Measurements from ENCODE around the gene TOX2. TPM values are rescaled to one million over a fixed set of nuclear protein-coding genes. Genes with fewer than 3 reads are reported as not detected.
"Not testable (repeated sequence)": the region's sequence is repeated elsewhere in the genome, so short reads cannot be mapped to it uniquely, and the experiment has no call there.

The TOX2 gene
- total RNA-seq, 1 donor = 5.2 TPM

DNA sequence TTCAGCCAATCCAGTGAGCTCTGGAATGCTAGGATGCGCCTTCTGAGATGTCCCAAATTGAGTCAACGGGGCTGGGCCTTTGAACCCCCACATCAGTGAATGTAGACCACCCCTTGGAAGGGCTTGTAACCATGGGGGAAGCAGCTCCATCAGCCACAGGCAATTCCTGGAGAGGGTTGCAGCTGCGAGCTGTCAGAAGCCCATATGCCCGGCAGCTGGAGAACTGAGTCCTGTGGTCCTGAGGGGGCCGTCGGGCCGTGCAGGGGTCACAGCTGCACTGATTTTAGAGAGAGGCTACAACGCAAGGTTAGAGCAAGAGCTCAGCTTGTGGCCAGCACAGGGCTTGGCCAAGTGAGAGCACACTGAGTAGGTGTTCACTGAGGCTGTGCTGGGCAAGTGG lies 121.3 kb downstream of the TOX2 start:
- TF ChIP-seq, protein P1, sequence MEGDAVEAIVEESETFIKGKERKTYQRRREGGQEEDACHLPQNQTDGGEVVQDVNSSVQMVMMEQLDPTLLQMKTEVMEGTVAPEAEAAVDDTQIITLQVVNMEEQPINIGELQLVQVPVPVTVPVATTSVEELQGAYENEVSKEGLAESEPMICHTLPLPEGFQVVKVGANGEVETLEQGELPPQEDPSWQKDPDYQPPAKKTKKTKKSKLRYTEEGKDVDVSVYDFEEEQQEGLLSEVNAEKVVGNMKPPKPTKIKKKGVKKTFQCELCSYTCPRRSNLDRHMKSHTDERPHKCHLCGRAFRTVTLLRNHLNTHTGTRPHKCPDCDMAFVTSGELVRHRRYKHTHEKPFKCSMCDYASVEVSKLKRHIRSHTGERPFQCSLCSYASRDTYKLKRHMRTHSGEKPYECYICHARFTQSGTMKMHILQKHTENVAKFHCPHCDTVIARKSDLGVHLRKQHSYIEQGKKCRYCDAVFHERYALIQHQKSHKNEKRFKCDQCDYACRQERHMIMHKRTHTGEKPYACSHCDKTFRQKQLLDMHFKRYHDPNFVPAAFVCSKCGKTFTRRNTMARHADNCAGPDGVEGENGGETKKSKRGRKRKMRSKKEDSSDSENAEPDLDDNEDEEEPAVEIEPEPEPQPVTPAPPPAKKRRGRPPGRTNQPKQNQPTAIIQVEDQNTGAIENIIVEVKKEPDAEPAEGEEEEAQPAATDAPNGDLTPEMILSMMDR (IDR thresholded peaks at IDR 0.05; ENCODE audit: insufficient read depth, low read length) = no peak
- no peak for DNase-seq (ENCODE audit: low read depth)
- no peak overlapping the region for H3K4me3 ChIP-seq (ENCODE audit: low read depth, low read length)

DNA sequence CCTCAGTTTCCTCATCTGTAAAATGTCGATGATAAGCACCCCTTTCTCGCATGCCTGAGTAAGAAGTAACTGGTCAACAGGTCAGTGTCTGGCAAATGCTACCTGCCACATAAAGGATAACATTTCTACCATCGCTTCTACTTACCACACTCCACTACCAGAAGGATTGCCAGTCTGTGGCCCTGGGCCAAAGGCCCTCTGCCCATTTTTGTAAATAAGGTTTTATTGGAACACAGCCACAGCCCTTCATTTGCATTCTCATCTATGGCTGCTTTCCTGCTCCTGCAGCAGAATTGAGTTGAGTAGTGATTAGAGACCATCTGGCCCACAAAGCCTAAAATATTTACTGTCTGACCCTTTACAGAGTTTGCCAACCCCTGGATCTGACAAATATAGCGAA lies 121.8 kb downstream of the TOX2 start:
- no peak overlapping the region for H3K4me3 ChIP-seq (ENCODE audit: low read depth, low read length)
- TF ChIP-seq, protein P1 (IDR thresholded peaks at IDR 0.05; ENCODE audit: insufficient read depth, low read length) = no peak
- no peak for DNase-seq (ENCODE audit: low read depth)

DNA sequence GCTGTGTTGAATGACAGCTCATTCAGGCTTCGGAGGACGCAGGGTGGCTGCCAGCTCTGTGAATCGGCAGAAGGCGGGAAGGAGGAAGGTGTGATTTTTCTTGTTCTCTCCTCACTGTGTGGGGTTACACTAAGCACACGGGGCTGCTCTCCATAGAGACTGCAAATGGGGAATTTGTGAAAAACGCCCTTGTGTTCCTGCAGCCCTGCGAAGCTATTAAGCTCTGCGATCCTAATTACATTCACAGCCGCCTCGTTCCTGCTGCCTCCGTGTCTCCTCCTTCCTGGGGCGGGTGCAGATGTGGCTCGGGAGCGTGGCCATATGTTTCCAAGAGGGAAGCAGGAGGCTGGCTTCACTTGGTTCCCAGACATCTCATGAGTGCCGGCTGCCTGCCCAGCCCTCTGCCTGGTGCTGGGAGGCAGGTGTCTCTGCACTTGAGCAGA lies 124.0 kb downstream of the TOX2 start:
- no peak for DNase-seq (ENCODE audit: low read depth)
- no peak overlapping the region for H3K4me3 ChIP-seq (ENCODE audit: low read depth, low read length)
- TF ChIP-seq, protein P1 (IDR thresholded peaks at IDR 0.05; ENCODE audit: insufficient read depth, low read length) = no peak

DNA sequence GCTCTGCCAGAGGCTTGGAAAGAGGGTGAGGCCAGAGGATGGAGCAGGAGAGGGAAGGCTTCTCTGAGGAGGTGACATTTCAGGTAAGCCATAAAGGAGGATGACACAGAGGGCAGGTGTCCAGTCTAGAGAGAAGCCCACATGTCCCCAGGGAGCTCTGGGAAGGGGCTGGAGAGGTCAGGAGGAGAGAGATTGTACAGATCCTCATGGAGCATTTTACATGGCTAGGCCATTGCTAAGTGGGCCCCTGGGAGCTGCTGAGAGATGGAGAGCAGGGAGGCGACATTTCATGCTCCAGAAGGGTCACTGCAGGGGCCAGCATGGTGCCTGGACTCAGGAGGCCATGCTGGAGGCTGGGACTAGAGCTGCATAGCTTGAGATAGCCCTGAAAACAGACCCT lies 124.5 kb downstream of the TOX2 start:
- TF ChIP-seq, protein P1 (IDR thresholded peaks at IDR 0.05; ENCODE audit: insufficient read depth, low read length) = no peak
- DNase-seq (ENCODE audit: low read depth) = no peak
- H3K4me3 ChIP-seq (ENCODE audit: low read depth, low read length) = no peak overlapping the region

DNA sequence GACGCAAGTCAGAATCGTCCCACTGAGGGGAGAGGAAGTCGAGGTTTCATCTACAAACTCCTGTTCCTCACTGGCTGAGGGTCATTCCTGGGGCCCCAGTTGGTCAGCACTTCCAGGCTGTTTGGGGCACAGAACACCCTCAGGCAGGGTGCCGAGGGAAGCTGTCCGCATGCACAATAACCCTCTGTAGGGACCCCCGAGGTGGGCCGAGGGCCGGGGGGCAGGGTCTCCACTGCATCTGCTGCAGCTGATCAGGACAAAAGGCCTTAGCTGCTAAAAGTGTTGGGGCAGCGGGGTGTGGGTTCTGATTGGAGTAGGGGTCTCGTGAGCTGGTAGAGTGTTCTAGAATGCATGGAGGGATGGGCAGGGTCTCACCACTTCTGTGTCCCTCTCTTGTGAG lies 125.1 kb downstream of the TOX2 start:
- H3K4me3 ChIP-seq (ENCODE audit: low read depth, low read length) = no peak overlapping the region
- TF ChIP-seq, protein P1 (IDR thresholded peaks at IDR 0.05; ENCODE audit: insufficient read depth, low read length) = no peak
- no peak for DNase-seq (ENCODE audit: low read depth)

DNA sequence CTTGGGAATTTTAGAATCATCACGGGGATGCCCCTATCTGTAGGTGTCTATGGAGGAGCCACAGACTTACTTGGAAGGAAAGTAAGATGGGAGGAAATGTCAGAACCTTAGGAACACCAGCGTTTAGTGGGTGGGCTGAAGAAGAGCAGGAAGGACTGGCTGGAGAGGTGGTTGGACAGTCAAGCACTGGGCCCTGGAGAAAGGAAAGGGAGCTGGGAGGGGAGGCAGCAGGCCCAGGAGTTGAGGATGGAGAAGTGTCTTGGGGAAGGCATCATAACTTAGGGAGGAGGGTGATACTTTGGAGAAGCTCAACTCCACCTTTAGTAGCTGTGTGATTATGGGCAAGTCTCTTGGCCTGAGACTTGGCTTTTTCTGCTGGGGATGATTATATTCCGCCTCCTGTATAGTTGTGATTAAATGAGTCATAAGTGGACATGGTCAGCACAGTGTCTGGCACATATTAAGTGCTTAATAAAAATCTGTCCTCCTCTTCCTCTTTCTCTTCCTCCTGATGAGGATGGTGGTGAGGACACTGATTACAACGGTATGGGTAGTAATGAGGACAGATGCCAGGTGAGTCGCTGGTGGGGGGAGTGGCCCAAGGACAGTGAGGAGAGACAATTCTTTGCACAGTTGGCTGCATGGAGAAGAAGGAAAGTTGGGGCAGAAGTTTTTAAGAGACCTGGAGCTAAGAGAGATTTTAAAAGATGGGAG lies 125.7 kb downstream of the TOX2 start:
- TF ChIP-seq, protein P1 (IDR thresholded peaks at IDR 0.05; ENCODE audit: insufficient read depth, low read length) = no peak
- DNase-seq (ENCODE audit: low read depth) = no peak
- H3K4me3 ChIP-seq (ENCODE audit: low read depth, low read length) = no peak overlapping the region

DNA sequence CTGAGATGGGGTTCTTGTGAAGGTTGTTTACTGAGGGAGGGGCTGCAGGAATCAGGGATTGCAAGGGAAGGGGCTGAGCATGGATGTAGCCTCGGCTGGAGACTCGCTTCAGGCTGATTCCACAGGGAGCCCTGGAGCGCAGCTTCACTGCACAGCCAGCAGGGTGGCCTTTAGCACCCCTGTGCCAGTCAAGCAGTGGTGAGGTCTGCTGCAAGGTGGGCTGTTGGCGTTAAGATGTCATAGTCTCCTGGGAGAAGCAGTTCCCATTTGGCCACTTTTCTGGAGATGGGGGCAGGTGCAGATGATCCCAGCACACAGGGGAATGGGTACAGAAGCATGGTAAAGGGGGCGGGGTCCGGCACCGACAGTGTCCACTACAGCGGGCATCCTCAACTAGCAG lies 126.3 kb downstream of the TOX2 start:
- DNase-seq (ENCODE audit: low read depth) = no peak
- TF ChIP-seq, protein P1 (IDR thresholded peaks at IDR 0.05; ENCODE audit: insufficient read depth, low read length) = no peak
- H3K4me3 ChIP-seq (ENCODE audit: low read depth, low read length) = no peak overlapping the region

DNA sequence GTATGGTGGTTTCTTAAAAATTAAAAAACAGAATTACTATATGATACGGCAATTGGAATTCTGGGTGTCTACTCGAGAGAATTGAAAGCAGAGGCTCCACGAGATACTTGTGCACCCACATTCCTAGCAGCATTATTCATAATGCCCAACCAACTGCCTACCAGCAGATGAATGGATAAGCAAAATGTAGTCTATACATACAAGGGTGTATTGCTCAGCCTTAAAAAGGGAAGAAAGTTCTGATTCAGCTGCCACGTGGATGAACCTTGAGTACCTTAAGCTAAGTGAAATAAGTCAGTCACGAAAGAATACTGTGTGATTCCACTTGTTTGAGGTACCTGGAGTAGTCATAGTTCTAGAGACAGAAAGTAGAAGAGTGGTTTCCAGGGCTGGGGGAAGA lies 130.1 kb downstream of the TOX2 start:
- not testable (repeated sequence) for DNase-seq (ENCODE audit: low read depth); H3K4me3 ChIP-seq (ENCODE audit: low read depth, low read length)
